Effector CD4-positive, alpha-beta T cell (primary cell): ENCODE results near the gene CLCA1.

Experiments
- DNase-seq: peaks from one replicate; pipeline ENCODE4 v3.0.0-alpha.2; 2020

CLCA1 gene

GRCh38 chr1:86504137-86504479 is 35.4 kb downstream of the CLCA1 start:
- DNase-seq: no peak

- no peak for DNase-seq
Measured at GRCh38 chr1:86504895-86505563, 36.3 kb downstream of the CLCA1 start.

- DNase-seq: no peak
Measured at GRCh38 chr1:86505564-86505902, 36.8 kb downstream of the CLCA1 start.

GRCh38 chr1:86507935-86508582 is 39.3 kb downstream of the CLCA1 start:
- no peak for DNase-seq

GRCh38 chr1:86508583-86508969 is 39.8 kb downstream of the CLCA1 start:
- no peak for DNase-seq

GRCh38 chr1:86515597-86515996 is 46.9 kb downstream of the CLCA1 start:
- DNase-seq: no peak

- no peak for DNase-seq
Measured at GRCh38 chr1:86516335-86516734, 47.6 kb downstream of the CLCA1 start.

GRCh38 chr1:86517336-86517735 is 48.6 kb downstream of the CLCA1 start:
- DNase-seq: no peak

GRCh38 chr1:86520789-86521521 is 52.2 kb downstream of the CLCA1 start:
- DNase-seq: no peak

- DNase-seq: no peak
Measured at GRCh38 chr1:86521522-86521891, 52.8 kb downstream of the CLCA1 start.

- no peak for DNase-seq
Measured at GRCh38 chr1:86522240-86522639, 53.5 kb downstream of the CLCA1 start.

GRCh38 chr1:86523670-86524354 is 55.1 kb downstream of the CLCA1 start:
- no peak for DNase-seq

GRCh38 chr1:86527306-86527705 is 58.6 kb downstream of the CLCA1 start:
- no peak for DNase-seq

GRCh38 chr1:86530211-86530845 is 61.6 kb downstream of the CLCA1 start:
- no peak for DNase-seq

- DNase-seq: no peak
Measured at GRCh38 chr1:86537928-86538695, 69.4 kb downstream of the CLCA1 start.

- DNase-seq: no peak
Measured at GRCh38 chr1:86538775-86539174, 70.0 kb downstream of the CLCA1 start.

- no peak for DNase-seq
Measured at GRCh38 chr1:86541859-86542258, 73.1 kb downstream of the CLCA1 start.

- no peak for DNase-seq
Measured at GRCh38 chr1:86542631-86543030, 73.9 kb downstream of the CLCA1 start.

- no peak for DNase-seq
Measured at GRCh38 chr1:86546787-86547221, 78.1 kb downstream of the CLCA1 start, which contains the start of gene CLCA4. TSS of gene CLCA4 (plus strand) at chr1:86547078. CDS start at chr1:86547120, 42 bp downstream.

- DNase-seq: no peak
Measured at GRCh38 chr1:86548839-86549238, 80.1 kb downstream of the CLCA1 start.
